AG10803 (cell line): Measurements from ENCODE around the gene ST8SIA4.

Experiments used
- DNase-seq: peaks from one replicate; pipeline ENCODE4 v3.0.0; 2010; ENCODE audit warnings: low read depth
- H3K4me3 ChIP-seq: 2 replicates; pipeline ENCODE4 v1.5.1; 2011; ENCODE audit warnings: mild to moderate bottlenecking, low read length, control low read depth
- CTCF ChIP-seq: conservative IDR thresholded peaks from 2 replicates; pipeline ENCODE4 v1.5.1; 2011; ENCODE audit warnings: mild to moderate bottlenecking, low read length, control low read depth, inconsistent platforms

ST8SIA4 gene

GRCh38 chr5:100842080-100842479 is 61.0 kb downstream of the ST8SIA4 start:
- H3K4me3 ChIP-seq, result no peak overlapping the region

GRCh38 chr5:100841358-100842076 is 61.6 kb downstream of the ST8SIA4 start:
- no peak for DNase-seq
- no peak for TF ChIP-seq CTCF
- no peak overlapping the region for H3K4me3 ChIP-seq

More at GRCh38 chr5:100842080-100842479, 61.0 kb downstream of the ST8SIA4 start:
- DNase-seq, result no peak
- TF ChIP-seq CTCF, result no peak

GRCh38 chr5:100840789-100841188 is 62.3 kb downstream of the ST8SIA4 start:
- H3K4me3 ChIP-seq, result no peak overlapping the region
- no peak for DNase-seq
- no peak for TF ChIP-seq CTCF

GRCh38 chr5:100840370-100840769 is 62.7 kb downstream of the ST8SIA4 start:
- TF ChIP-seq CTCF, result no peak
- DNase-seq, result no peak
- no peak overlapping the region for H3K4me3 ChIP-seq

GRCh38 chr5:100838048-100838473 is 65.0 kb downstream of the ST8SIA4 start:
- no peak for TF ChIP-seq CTCF
- no peak for DNase-seq
- H3K4me3 ChIP-seq, result no peak overlapping the region

GRCh38 chr5:100834519-100834918 is 68.6 kb downstream of the ST8SIA4 start:
- DNase-seq, result no peak
- TF ChIP-seq CTCF, result no peak
- H3K4me3 ChIP-seq, result no peak overlapping the region
